Astrocyte (in vitro differentiated cells and primary cell): ENCODE measurements around the gene PELO. TPM values are rescaled to one million over a fixed set of nuclear protein-coding genes. Genes with fewer than 3 reads are reported as not detected.
A peak's percentile ranks its signal among the peaks of the same experiment; 100 is the strongest.

Experiments
- DNase-seq: peaks from one replicate; pipeline ENCODE4 v3.0.0-alpha.2; 2010; ENCODE audit warnings: low read depth
- FAIRE-seq: peaks from 2 replicates; lab custom pipeline; 2011; peaks lifted over from hg19 to GRCh38; lab: Jason Lieb, UNC
- H2AFZ ChIP-seq: 2 replicates; pipeline ENCODE4 v1.6.0; 2012; ENCODE audit warnings: low read depth, low read length, inconsistent platforms
- H3K27ac ChIP-seq: 2 replicates; pipeline ENCODE4 v1.5.1; 2011; ENCODE audit warnings: low read depth, low read length, inconsistent platforms
- H3K27me3 ChIP-seq: 2 replicates; pipeline ENCODE4 v1.6.0; 2011; ENCODE audit warnings: low read length, inconsistent platforms; ENCODE audit not compliant: insufficient read depth
- H3K36me3 ChIP-seq: 2 replicates; pipeline ENCODE4 v1.5.1; 2011; ENCODE audit warnings: low read length, inconsistent platforms; ENCODE audit not compliant: insufficient read depth
- H3K4me1 ChIP-seq: 2 replicates; pipeline ENCODE4 v1.5.1; 2011; ENCODE audit warnings: low read length, inconsistent platforms; ENCODE audit not compliant: insufficient read depth
- H3K4me2 ChIP-seq: 2 replicates; pipeline ENCODE4 v1.6.0; 2012; ENCODE audit warnings: low read length, inconsistent platforms
- H3K4me3 ChIP-seq: 2 replicates; pipeline ENCODE4 v1.5.1; 2011; ENCODE audit warnings: low read depth, mild to moderate bottlenecking, low read length, inconsistent platforms; ENCODE audit not compliant: insufficient read depth
- H3K79me2 ChIP-seq: 2 replicates; pipeline ENCODE4 v1.6.0; 2012; ENCODE audit warnings: mild to moderate bottlenecking, low read length, inconsistent platforms; ENCODE audit not compliant: insufficient read depth
- H3K9ac ChIP-seq: 2 replicates; pipeline ENCODE4 v1.6.0; 2012; ENCODE audit warnings: mild to moderate bottlenecking, low read length, inconsistent platforms
- H3K9me3 ChIP-seq: 2 replicates; pipeline ENCODE4 v1.5.1; 2012; ENCODE audit warnings: low read depth, mild to moderate bottlenecking, low read length, inconsistent platforms; ENCODE audit not compliant: insufficient read depth
- H4K20me1 ChIP-seq: 2 replicates; pipeline ENCODE4 v1.6.0; 2012; ENCODE audit warnings: low read length, inconsistent platforms; ENCODE audit not compliant: insufficient read depth
- H3K27ac Mint-ChIP-seq: one replicate; pipeline ENCODE4 v1.8.0; 2021; ENCODE audit warnings: mild to moderate bottlenecking, mixed read lengths; ENCODE audit not compliant: unreplicated experiment
- H3K27me3 Mint-ChIP-seq: one replicate; pipeline ENCODE4 v1.8.0; 2021; ENCODE audit warnings: low read depth, mixed read lengths; ENCODE audit not compliant: unreplicated experiment
- H3K36me3 Mint-ChIP-seq: one replicate; pipeline ENCODE4 v1.8.0; 2021; ENCODE audit warnings: low read depth, mixed read lengths; ENCODE audit not compliant: unreplicated experiment
- H3K4me1 Mint-ChIP-seq: one replicate; pipeline ENCODE4 v1.8.0; 2021; ENCODE audit warnings: low read depth, mixed read lengths; ENCODE audit not compliant: unreplicated experiment
- H3K4me3 Mint-ChIP-seq: one replicate; pipeline ENCODE4 v1.8.0; 2021; ENCODE audit warnings: mild to moderate bottlenecking, moderate library complexity, mixed read lengths; ENCODE audit not compliant: unreplicated experiment
- H3K9me3 Mint-ChIP-seq: one replicate; pipeline ENCODE4 v1.8.0; 2021; ENCODE audit warnings: mild to moderate bottlenecking, mixed read lengths; ENCODE audit not compliant: unreplicated experiment
- CTCF ChIP-seq: IDR thresholded peaks from 2 replicates; pipeline ENCODE4 v1.5.1; 2011; ENCODE audit warnings: low read depth, mild to moderate bottlenecking, inconsistent platforms, low read length, moderate library complexity; ENCODE audit not compliant: insufficient read depth
- EZH2 ChIP-seq: IDR thresholded peaks from 2 replicates; pipeline ENCODE4 v1.6.1; 2012; ENCODE audit warnings: mild to moderate bottlenecking, low read length, inconsistent platforms; ENCODE audit not compliant: insufficient read depth
- total RNA-seq: library from RNA; stranded (reverse); gene quantifications from 2 replicates; pipeline ENCODE4 v1.2.1, GENCODE V29; 2021

Gene PELO
- total RNA-seq, 1 donor from 2014 or later: 75.8 TPM

DNA sequence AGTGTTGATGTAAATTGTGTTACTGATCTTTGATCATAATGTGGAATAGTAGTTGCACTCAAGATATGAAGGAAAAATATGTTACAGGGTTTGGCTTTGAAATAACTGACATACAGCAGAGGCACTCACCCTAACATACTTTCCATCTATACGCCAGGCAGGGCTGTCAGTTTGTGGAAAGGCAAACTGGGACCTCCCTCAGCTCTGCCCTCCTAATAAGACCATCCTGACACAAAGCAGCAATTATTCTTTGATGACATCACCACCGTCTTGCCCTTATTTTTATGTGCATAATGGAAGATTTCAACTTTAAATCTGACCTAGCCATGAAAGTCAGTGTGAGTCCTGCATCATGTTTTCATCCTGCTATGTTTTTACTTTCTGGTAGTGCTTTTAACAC lies 42.9 kb downstream of the PELO start:
- no peak overlapping the region for H3K27ac Mint-ChIP-seq
- Histone ChIP-seq H3K27me3 (no peaks in the 10 kb centered on the region), H4K20me1 (no peaks in the 10 kb centered on the region), H3K9ac (no peak overlapping the region), H3K9me3 (peaks cover 3% of the 10 kb centered on the region), H3K4me2 (no peak overlapping the region), H3K36me3 (no peaks in the 10 kb centered on the region), H3K4me3 (no peak overlapping the region), H3K27ac (no peak overlapping the region), H3K79me2 (no peaks in the 10 kb centered on the region), H3K4me1 (no peaks in the 10 kb centered on the region), H2AFZ (no peak overlapping the region)
- H3K4me3 Mint-ChIP-seq: no peak overlapping the region
- H3K9me3 Mint-ChIP-seq: no peaks in the 10 kb centered on the region
- DNase-seq (no peak), FAIRE-seq (no peak)
- peaks cover 3% of the 10 kb centered on the region for H3K36me3 Mint-ChIP-seq
- TF ChIP-seq CTCF: no peak
- TF ChIP-seq EZH2: no peak
- H3K4me1 Mint-ChIP-seq: peaks cover 16% of the 10 kb centered on the region
- no peaks in the 10 kb centered on the region for H3K27me3 Mint-ChIP-seq

- no peak overlapping the region for H3K27ac ChIP-seq
- no peak overlapping the region for H3K4me3 ChIP-seq
- H3K27ac Mint-ChIP-seq: peak overlapping the region; percentile 75
- H3K36me3 Mint-ChIP-seq: peaks cover 3% of the 10 kb centered on the region
- no peaks in the 10 kb centered on the region for H3K36me3 ChIP-seq
- no peak overlapping the region for H2AFZ ChIP-seq
- no peak for FAIRE-seq
- no peaks in the 10 kb centered on the region for H4K20me1 ChIP-seq
- no peaks in the 10 kb centered on the region for H3K27me3 Mint-ChIP-seq
- peaks cover 3% of the 10 kb centered on the region for H3K9me3 ChIP-seq
- no peaks in the 10 kb centered on the region for H3K79me2 ChIP-seq
- no peak overlapping the region for H3K9ac ChIP-seq
- peaks cover 2% of the 10 kb centered on the region for H3K4me1 ChIP-seq
- TF ChIP-seq EZH2 (no peak), CTCF (no peak)
- no peaks in the 10 kb centered on the region for H3K27me3 ChIP-seq
- no peak overlapping the region for H3K4me2 ChIP-seq
- H3K9me3 Mint-ChIP-seq: no peaks in the 10 kb centered on the region
- peaks cover 16% of the 10 kb centered on the region for H3K4me1 Mint-ChIP-seq
- DNase-seq: no peak
- H3K4me3 Mint-ChIP-seq: no peak overlapping the region
These were observed 44.2 kb downstream of the PELO start for GRCh38 chr5:52831786-52832511.

- FAIRE-seq: no peak
- H3K4me2 ChIP-seq: no peak overlapping the region
- no peaks in the 10 kb centered on the region for H4K20me1 ChIP-seq
- H3K4me1 Mint-ChIP-seq: peaks cover 31% of the 10 kb centered on the region
- H3K79me2 ChIP-seq: no peaks in the 10 kb centered on the region
- H3K9ac ChIP-seq: no peak overlapping the region
- H3K27ac Mint-ChIP-seq: no peak overlapping the region
- H3K9me3 Mint-ChIP-seq: no peaks in the 10 kb centered on the region
- H3K27me3 ChIP-seq: no peaks in the 10 kb centered on the region
- no peak for TF ChIP-seq CTCF
- TF ChIP-seq EZH2: no peak
- no peaks in the 10 kb centered on the region for H3K36me3 Mint-ChIP-seq
- H3K36me3 ChIP-seq: no peaks in the 10 kb centered on the region
- no peak overlapping the region for H3K4me3 Mint-ChIP-seq
- no peak overlapping the region for H3K27ac ChIP-seq
- H3K27me3 Mint-ChIP-seq: no peaks in the 10 kb centered on the region
- peaks cover 22% of the 10 kb centered on the region for H3K4me1 ChIP-seq
- H3K4me3 ChIP-seq: no peak overlapping the region
- DNase-seq: no peak
- no peak overlapping the region for H2AFZ ChIP-seq
- no peaks in the 10 kb centered on the region for H3K9me3 ChIP-seq
These were observed 46.6 kb downstream of the PELO start for GRCh38 chr5:52834320-52834719.
